NCI-H510A (cell line): ENCODE results near the gene GLB1L.

Experiments used
- DNase-seq: peaks from one replicate; lab custom pipeline; 2025; lab: John Stamatoyannopoulos, UW

Gene GLB1L

DNA sequence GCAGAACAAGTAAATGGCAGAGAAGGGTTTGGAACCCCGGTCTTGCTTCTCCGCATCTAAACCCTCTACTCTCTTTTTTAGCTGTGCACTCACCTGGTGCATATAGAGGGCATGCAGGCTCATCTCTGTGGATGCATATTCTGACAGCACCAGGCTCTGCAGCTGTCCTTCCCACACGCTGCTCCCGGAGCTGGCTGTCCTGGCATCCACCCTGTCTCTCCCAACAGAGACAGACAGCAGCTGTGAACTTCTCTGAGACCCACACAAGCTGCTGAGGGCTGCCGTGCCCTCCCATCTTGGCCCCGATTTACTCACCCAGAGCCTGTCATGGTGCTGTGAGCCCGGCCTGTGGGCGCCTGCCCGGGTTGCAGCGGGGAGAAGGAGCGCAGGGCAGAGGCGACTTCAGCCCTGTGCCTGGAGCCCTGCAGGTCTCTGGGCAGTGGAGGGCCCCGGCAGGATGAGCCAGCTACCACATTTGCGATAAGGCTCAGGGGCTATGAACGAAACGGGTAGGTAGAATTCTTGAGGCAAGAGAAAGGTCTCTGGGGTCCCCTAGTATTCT lies 23.2 kb downstream of the GLB1L start:
- DNase-seq, result no peak

GRCh38 chr2:219220652-219221402 lies 24.4 kb downstream of the GLB1L start:
- no peak for DNase-seq

DNA sequence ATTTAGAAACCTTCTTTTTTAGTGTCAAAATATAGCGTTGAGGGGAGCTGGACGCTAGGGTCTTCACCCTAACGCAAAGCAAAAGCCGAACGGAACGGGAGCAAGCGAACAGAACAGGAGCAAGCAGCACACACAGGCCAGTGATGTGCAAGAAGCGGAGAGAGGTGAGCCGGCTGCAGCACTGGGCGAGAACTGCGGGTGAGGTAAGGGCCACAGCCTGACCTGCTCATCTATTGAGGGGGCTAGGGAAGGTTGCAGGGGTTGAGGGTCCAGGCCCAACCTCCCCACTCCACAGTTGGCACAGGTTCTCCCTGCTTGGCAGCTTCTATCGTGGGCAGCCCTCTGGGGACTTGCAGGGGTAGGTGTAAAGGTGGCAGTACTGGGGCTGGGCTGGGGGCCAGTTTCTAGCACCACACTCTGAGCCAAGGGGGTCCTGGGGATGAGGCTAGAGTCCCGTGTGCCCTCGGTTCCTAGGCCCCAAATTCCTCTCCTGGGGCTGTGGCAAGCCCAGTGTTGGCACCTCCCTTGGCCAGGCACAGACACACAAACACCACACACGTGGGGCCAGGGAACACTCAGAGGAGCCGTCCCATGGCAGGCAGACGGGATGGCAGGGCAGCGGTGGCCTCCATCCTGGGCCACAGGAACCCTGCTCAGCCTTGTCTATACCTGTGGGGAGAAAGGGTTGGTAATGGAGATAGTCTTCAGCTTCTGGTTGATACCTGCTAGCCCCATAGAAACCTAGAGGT lies 25.3 kb downstream of the GLB1L start:
- DNase-seq, result no peak

DNA sequence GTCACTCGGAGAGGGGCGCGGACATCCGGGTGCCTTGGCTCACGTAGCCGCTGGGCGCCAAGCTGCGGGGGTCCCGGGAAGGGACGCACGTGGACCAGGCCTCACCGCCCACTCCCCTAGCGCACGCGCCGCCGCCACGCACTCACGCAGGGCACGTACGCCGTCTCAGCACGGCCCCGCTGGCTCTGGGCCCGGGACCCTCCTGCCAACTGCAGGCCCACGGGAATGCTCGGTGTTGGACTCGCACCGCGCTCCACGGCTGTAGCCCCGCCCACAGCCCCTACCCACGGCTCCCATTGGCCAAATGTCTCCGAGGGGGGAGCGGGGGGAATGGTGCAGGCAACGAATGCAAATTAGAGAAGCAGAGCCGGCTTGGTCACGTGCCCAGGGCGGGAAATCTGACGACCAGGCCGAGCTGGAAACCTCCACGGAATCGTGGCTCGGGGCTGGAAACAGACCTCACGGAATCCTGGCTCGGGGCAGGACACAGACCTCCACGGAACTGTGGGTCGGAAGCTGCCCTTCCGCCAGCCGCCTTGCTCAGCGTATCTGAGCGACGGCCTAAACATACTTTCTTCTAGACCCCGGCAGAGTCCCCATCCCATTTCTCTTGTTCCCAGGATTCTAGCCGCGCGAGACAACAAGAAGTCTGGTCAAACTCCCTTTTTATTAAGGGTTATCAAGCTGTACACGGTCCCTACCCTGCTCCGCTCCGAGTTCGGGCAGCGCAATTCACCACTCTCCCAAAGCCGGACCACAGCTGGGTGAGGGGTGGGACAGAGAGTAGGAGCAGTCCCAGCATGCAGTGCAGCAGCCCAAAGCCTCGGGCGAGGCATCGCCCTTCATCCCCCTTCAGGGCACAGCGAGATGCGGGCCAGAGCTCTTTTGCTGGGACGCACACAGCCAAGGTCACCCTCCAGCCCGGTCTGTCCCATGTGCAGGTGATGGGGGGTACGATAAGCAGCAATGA lies 26.2 kb downstream of the GLB1L start, which contains the start of gene ABCB6:
Gene ABCB6, minus strand, starts transcription at position 227 of the 970 bp plus-strand sequence. CDS start 285 bp downstream, outside the sequence.
- peak; percentile 94 for DNase-seq

- DNase-seq, result peak; percentile 46
Observed at GRCh38 chr2:219218217-219218731, 27.0 kb downstream of the GLB1L start.

DNA sequence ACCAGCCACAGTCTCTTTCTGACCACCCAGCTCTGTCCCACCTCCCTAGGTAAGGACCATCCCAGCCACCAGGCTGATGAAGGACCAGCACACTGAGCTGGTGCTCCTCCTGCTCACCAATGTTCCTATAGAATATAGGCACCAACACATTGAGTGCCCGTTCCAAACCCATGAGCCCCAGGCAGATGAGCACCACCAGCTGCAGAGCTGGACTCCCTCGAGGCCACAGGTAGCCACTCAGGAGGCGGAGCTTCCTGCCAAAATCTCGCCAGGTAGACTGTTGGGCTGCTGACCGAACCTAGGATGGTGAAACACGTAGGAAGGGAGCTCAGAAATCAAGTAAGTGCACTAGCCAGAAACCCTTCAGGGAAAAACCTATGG lies 28.7 kb downstream of the GLB1L start:
- no peak for DNase-seq

GRCh38 chr2:219215871-219216534 lies 29.2 kb downstream of the GLB1L start:
- DNase-seq, result no peak

- no peak for DNase-seq
Observed at GRCh38 chr2:219214786-219215185, 30.5 kb downstream of the GLB1L start.

DNA sequence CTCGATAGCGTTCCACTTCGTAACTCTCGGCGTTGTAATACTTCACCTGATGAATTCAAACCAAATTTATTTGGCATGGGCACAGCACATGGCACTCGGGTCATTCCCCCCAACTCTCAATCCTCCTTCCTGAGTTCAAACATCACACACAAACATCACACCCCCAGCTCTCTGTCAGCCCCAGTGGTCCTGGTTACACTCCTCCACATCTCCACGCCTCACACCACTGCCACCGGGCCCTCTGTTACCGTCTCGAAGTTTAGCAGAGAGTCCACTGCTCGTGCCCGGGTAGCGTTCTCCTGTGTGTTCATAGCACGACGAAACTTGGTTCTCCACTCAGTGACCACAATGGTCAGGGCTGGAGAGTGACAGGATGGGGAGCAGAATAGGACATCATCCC lies 31.1 kb downstream of the GLB1L start:
- DNase-seq, result no peak

DNA sequence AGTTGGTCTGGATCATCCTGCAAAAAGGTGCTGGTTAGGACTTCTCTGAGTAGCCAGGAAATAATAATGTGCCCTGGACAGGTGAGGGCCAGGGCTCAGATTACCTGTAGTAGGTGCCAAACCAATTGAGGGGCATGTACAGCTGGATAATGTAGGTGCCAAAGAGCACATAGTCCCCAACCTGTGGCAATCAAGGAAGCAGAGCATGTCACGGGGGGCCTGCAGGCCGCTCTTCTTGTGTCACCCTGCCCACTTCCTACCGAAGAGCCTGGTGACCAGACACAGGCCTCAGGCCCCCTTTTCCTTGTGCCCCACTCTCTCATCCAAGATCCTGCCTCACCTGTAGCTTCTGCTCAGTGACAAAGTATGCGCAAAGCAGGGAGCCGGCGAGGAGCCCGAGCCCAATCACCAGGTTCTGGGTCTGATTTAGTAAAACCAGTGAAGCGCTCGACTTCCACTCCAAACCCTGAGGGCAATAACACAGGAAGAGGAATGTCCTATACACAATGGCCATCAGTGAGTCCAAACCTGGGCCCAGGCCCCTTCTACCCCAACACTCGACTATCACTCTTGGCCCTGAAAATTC lies 31.7 kb downstream of the GLB1L start:
- no peak for DNase-seq

GRCh38 chr2:219213026-219213415 lies 32.2 kb downstream of the GLB1L start:
- DNase-seq, result no peak

DNA sequence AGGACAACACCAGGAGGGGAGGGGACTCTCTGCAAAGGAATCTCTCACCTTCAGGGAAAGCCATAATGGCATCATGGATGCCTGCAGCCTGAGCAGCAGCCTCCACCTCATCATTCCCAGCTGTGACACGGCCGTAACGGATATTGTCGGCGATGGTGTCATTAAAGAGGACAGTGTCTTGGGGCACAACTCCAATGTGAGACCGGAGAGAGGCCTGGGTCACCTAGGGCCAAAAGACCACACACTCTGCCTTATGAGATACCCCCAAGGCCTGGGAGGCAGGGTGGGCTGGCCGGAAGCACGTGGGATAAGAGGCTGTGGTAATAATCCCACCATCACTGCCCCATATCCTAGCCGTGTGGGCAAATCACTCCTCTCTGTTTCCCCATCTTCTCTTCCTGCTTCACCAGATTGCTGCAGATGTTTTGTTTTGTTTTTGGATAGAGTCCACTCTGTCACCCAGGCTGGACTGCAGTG lies 34.3 kb downstream of the GLB1L start:
- no peak for DNase-seq

DNA sequence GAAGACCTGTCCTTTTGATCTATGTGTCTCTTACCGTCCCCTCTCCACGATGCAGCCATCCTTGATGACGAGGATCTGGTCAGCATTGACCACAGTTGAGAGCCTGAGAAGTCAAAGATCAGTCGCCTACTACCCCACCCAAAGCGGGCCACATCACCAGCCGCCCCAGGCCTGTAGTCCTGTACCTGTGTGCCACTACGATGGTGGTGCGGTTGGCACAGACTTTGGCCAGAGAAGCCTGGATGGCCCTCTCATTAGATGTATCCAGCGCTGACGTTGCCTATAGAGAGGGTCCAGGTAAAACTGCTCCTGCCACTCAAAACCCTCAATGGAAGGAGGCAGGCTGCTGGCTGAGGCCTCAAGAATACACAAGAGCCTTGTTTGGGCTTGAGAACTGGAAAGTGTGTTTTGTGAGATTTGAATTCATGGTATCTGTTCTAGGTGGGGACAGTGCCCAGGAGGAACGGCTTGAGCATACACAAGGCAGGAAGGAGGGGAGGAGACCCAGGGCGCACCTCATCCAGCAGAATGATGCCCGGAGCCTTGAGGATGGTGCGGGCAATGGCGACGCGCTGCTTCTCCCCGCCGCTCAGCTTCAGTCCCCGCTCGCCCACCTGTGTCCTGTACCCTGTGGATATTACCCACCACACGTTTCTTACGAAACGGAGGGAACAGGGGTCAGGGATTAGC lies 34.9 kb downstream of the GLB1L start:
- DNase-seq, result no peak

DNA sequence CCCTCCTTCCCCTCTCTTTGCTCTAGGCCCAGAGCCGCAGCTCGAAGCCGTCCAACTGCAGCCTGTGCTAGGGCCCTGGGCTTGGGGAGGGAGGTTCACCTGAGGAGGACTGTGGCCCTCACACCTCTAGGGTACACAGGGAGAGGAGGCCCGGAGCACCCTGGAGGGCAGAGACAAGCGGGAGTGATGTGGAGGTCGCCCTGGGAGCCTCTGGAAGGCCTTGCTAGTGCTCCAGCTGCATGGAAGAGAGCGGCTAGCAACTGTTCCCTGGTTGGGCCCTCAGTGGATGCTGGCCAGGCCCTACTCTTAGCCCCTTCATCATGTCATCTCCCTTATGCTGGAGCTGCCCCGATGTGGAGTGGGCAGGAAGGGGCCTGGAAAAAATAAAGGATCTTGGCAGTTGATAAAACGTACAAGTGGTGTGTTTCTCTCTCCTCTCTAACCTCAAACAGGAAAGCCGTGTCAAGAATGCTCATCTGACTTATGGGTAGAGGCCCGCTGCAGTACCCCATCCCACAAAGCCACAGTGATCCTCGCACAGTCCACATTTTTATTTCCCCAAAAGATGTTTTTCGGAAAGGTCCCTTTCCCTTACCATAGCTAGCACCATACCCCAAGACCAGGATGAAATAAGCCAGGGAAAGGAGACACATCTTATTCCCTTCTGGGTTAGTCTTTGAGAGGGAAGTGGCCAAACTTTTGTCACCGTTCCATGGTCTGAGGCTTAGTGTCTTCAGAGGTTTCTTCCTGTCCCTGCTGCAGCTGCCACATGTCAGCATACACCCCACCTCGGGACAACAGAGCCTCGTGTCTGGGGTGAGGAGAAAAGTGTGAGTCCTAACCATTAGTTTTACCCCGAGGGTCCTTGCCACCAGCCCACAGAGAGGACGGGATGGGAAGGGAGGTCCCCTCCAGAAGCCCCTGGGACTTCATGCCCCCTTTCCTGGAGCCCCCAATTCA lies 35.7 kb downstream of the GLB1L start:
- no peak for DNase-seq

DNA sequence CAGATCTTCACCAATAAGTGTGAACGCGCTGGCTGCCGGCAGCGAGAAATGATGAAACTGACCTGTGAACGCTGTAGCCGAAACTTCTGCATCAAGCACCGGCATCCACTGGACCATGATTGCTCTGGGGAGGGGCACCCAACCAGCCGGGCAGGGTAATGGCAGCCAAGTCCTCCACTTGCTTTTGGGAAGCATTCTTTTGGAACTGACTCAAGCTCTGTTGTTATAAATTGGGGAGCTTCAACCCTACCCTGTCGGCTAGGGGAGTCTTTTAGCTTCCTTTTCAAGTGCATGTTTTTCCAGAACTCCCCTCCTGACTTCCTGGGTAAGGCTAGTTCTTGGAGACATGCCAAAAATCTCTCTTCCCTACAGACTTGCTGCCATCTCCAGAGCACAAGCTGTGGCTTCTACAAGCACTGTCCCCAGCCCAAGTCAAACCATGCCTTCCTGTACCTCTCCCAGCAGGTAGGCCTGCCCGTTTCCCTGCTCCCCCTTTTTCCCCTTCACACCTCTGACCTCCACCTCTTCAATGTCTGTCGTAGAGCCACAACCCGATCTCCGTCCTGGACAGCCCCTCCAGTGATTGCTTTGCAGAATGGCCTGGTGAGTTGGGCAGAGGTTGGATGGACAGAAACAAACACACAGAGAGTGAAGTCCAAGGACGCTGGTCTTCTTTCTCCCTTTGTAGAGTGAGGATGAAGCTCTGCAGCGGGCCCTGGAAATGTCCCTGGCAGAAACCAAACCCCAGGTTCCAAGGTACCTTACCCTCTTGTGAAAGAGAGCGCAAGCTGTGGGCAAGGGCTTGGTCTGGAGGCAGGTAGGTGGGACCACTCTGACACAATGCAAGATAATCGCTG lies 37.1 kb downstream of the GLB1L start:
- DNase-seq, result peak; percentile 20

DNA sequence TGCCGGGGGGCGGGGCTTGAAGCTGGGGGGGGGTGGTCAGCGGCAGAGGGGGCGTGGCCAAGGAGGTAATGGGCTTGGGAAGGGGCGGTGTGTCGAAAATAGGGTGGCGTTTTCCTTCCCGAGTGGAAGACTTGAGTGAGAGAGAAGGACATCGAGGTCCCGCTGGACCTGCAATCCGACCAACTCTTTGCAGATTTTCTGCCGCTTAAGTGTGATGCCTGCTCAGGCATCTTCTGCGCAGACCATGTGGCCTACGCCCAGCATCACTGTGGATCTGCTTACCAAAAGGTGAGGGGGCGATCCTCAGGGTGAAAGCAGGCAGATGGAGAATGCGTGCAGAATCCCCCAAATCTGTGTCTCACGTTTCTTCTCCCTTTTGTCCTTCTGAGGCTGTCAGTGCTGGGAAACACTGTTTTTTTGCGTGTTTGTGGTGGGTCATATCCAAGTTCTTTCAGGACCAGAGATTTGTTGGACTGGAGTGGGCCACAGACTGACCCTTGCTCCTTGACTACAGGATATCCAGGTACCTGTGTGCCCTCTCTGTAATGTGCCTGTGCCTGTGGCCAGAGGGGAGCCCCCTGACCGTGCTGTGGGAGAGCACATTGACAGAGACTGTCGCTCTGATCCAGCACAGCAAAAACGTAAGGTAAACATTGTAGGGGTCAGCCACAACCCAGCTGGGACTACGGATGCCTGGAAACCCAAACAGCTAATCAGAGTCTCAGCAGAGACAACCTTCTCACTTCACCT lies 37.9 kb downstream of the GLB1L start:
- DNase-seq, result no peak
